Measurements from ENCODE around the gene PAK5.

Gene PAK5

GRCh38 chr20:9555781-9556180 lies 283.1 kb downstream of the PAK5 start:
- H3K27ac ChIP-seq (ENCODE audit: low read depth, low read length), result no peak overlapping the region
- H3K9ac ChIP-seq (ENCODE audit: low read length), result no peak overlapping the region
- no peaks in the 10 kb centered on the region for H3K36me3 ChIP-seq (ENCODE audit: low read length)
- no peak overlapping the region for H3K4me2 ChIP-seq (ENCODE audit: low read depth, low read length, poor library complexity, severe bottlenecking)
- H4K20me1 ChIP-seq (ENCODE audit: low read depth, low read length), result no peaks in the 10 kb centered on the region
- H3K9me3 ChIP-seq (ENCODE audit: insufficient read depth, low read length), result no peaks in the 10 kb centered on the region
- H3K27me3 ChIP-seq (ENCODE audit: low read length), result no peaks in the 10 kb centered on the region
- H3K9me2 ChIP-seq (replicated peaks; ENCODE audit: insufficient read depth, low read length), result no peaks in the 10 kb centered on the region
- H2AFZ ChIP-seq (ENCODE audit: low read depth, low read length, severe bottlenecking), result no peak overlapping the region
- H3K4me3 ChIP-seq (ENCODE audit: insufficient read depth, low read length, poor library complexity, severe bottlenecking), result no peak overlapping the region
- H3K79me2 ChIP-seq (ENCODE audit: insufficient read depth, low read length), result no peaks in the 10 kb centered on the region
- no peak for TF ChIP-seq EZH2phosphoT487 (conservative IDR thresholded peaks at IDR 0.05; ENCODE audit: low read length)
- no peak for TF ChIP-seq CTCF (IDR thresholded peaks at IDR 0.05; ENCODE audit: insufficient read depth, low read length, poor library complexity, severe bottlenecking)
- H3F3A ChIP-seq (ENCODE audit: insufficient read depth), result no peaks in the 10 kb centered on the region

- no peak overlapping the region for H3K9ac ChIP-seq (ENCODE audit: low read length)
- TF ChIP-seq CTCF (IDR thresholded peaks at IDR 0.05; ENCODE audit: insufficient read depth, low read length, poor library complexity, severe bottlenecking) (no peak), EZH2phosphoT487 (conservative IDR thresholded peaks at IDR 0.05; ENCODE audit: low read length) (no peak)
- no peak overlapping the region for H3K27ac ChIP-seq (ENCODE audit: low read depth, low read length)
- H3K4me3 ChIP-seq (ENCODE audit: insufficient read depth, low read length, poor library complexity, severe bottlenecking), result no peak overlapping the region
- H3K27me3 ChIP-seq (ENCODE audit: low read length), result no peaks in the 10 kb centered on the region
- no peak overlapping the region for H2AFZ ChIP-seq (ENCODE audit: low read depth, low read length, severe bottlenecking)
- H4K20me1 ChIP-seq (ENCODE audit: low read depth, low read length), result no peaks in the 10 kb centered on the region
- no peaks in the 10 kb centered on the region for H3K9me2 ChIP-seq (replicated peaks; ENCODE audit: insufficient read depth, low read length)
- H3K79me2 ChIP-seq (ENCODE audit: insufficient read depth, low read length), result no peaks in the 10 kb centered on the region
- H3K36me3 ChIP-seq (ENCODE audit: low read length), result no peaks in the 10 kb centered on the region
- no peaks in the 10 kb centered on the region for H3F3A ChIP-seq (ENCODE audit: insufficient read depth)
- H3K4me2 ChIP-seq (ENCODE audit: low read depth, low read length, poor library complexity, severe bottlenecking), result no peak overlapping the region
- H3K9me3 ChIP-seq (ENCODE audit: insufficient read depth, low read length), result no peaks in the 10 kb centered on the region
These were observed 286.9 kb downstream of the PAK5 start for GRCh38 chr20:9551808-9552550.

GRCh38 chr20:9550871-9551270 lies 288.0 kb downstream of the PAK5 start:
- H3K9ac ChIP-seq (ENCODE audit: low read length), result no peak overlapping the region

GRCh38 chr20:9550283-9550682 lies 288.6 kb downstream of the PAK5 start:
- Histone ChIP-seq H3K4me3 (ENCODE audit: insufficient read depth, low read length, poor library complexity, severe bottlenecking) (no peak overlapping the region), H2AFZ (ENCODE audit: low read depth, low read length, severe bottlenecking) (no peak overlapping the region), H3F3A (ENCODE audit: insufficient read depth) (no peaks in the 10 kb centered on the region), H3K9ac (ENCODE audit: low read length) (no peak overlapping the region), H3K27ac (ENCODE audit: low read depth, low read length) (no peak overlapping the region), H3K9me3 (ENCODE audit: insufficient read depth, low read length) (no peaks in the 10 kb centered on the region), H3K4me2 (ENCODE audit: low read depth, low read length, poor library complexity, severe bottlenecking) (no peak overlapping the region), H3K36me3 (ENCODE audit: low read length) (no peaks in the 10 kb centered on the region), H3K27me3 (ENCODE audit: low read length) (no peaks in the 10 kb centered on the region), H3K9me2 (replicated peaks; ENCODE audit: insufficient read depth, low read length) (no peaks in the 10 kb centered on the region), H3K79me2 (ENCODE audit: insufficient read depth, low read length) (no peaks in the 10 kb centered on the region), H4K20me1 (ENCODE audit: low read depth, low read length) (no peaks in the 10 kb centered on the region)
- TF ChIP-seq EZH2phosphoT487 (conservative IDR thresholded peaks at IDR 0.05; ENCODE audit: low read length), result no peak
- TF ChIP-seq CTCF (IDR thresholded peaks at IDR 0.05; ENCODE audit: insufficient read depth, low read length, poor library complexity, severe bottlenecking), result no peak

More at GRCh38 chr20:9550871-9551270, 288.0 kb downstream of the PAK5 start:
- no peak overlapping the region for H3K27ac ChIP-seq (ENCODE audit: low read depth, low read length)
- no peaks in the 10 kb centered on the region for H3K79me2 ChIP-seq (ENCODE audit: insufficient read depth, low read length)
- no peak overlapping the region for H3K4me3 ChIP-seq (ENCODE audit: insufficient read depth, low read length, poor library complexity, severe bottlenecking)
- no peak overlapping the region for H3K4me2 ChIP-seq (ENCODE audit: low read depth, low read length, poor library complexity, severe bottlenecking)
- H3K9me3 ChIP-seq (ENCODE audit: insufficient read depth, low read length), result no peaks in the 10 kb centered on the region
- H3K27me3 ChIP-seq (ENCODE audit: low read length), result no peaks in the 10 kb centered on the region
- H2AFZ ChIP-seq (ENCODE audit: low read depth, low read length, severe bottlenecking), result no peak overlapping the region
- TF ChIP-seq EZH2phosphoT487 (conservative IDR thresholded peaks at IDR 0.05; ENCODE audit: low read length), result no peak
- no peaks in the 10 kb centered on the region for H3K36me3 ChIP-seq (ENCODE audit: low read length)
- H4K20me1 ChIP-seq (ENCODE audit: low read depth, low read length), result no peaks in the 10 kb centered on the region
- no peaks in the 10 kb centered on the region for H3K9me2 ChIP-seq (replicated peaks; ENCODE audit: insufficient read depth, low read length)
- no peaks in the 10 kb centered on the region for H3F3A ChIP-seq (ENCODE audit: insufficient read depth)

Measured in SU-DHL-6 (cell line).